Body of pancreas (tissue), 4 donors: ENCODE measurements around the gene NFS1. TPM values are rescaled to one million over a fixed set of nuclear protein-coding genes. Genes with fewer than 3 reads are reported as not detected.

Experiments used
- ATAC-seq: fragments of 150-250 bp; one replicate; pipeline ENCODE4 v1.9.1; 2016
- DNase-seq, 4 donors: peaks; one replicate each; pipeline ENCODE4 v3.0.0-alpha.2; 2019
- H3K27ac ChIP-seq, 4 donors: fragments of 200-600 bp; sonication (generic); 1 replicate in 3 of 4; 2 replicates in 1 of 4; pipeline versions ENCODE4 v1.5.1 to v1.6.1; 2016 to 2019; ENCODE audit warnings: mild to moderate bottlenecking in 1 of 4, mixed read lengths in 1 of 4, moderate library complexity in 1 of 4
- H3K27me3 ChIP-seq, 2 donors: fragments of 200-600 bp; sonication (generic); one replicate each; pipeline ENCODE4 v1.6.0; 2016; ENCODE audit warnings: mild to moderate bottlenecking in 1 of 2
- H3K36me3 ChIP-seq, 2 donors: fragments of 200-600 bp; sonication (generic); replicated peaks in 1 of 2; 2 replicates each; pipeline ENCODE4 v1.5.1; 2016; ENCODE audit warnings: low read depth in 2 of 2; ENCODE audit not compliant: insufficient read depth in 1 of 2
- H3K4me1 ChIP-seq: fragments of 200-600 bp; sonication (generic); one replicate; pipeline ENCODE4 v1.6.0; 2016
- H3K4me3 ChIP-seq, 2 donors: fragments of 200-600 bp; sonication (generic); 1 replicate in 1 of 2; 2 replicates in 1 of 2; pipeline ENCODE4 v1.5.1; 2016 to 2019
- H3K9me3 ChIP-seq, 3 donors: fragments of 200-600 bp; sonication (generic); 1 replicate in 2 of 3; 2 replicates in 1 of 3; pipeline ENCODE4 v1.5.1; 2016
- POLR2A ChIP-seq, 3 donors: fragments of 450-650 bp; IDR thresholded peaks; one replicate each; pipeline ENCODE4 v1.6.1; 2016; ENCODE audit warnings: antibody characterized with exemption in 3 of 3, mild to moderate bottlenecking in 2 of 3
- WGBS, 2 donors: methylation state at CpG; one replicate each; pipeline ENCODE4 v1.1.5; 2017; 5-methylcytosine and 5-hydroxymethylcytosine counted together
- intact Hi-C: fragments of 100-400 bp; cut with DNase I; formaldehyde crosslinking; loops from one replicate; pipeline ENCODE4 v1.15.1; 2023
- total RNA-seq, 2 donors: library from RNA; depleted of rRNA; stranded (reverse); fragments of >200 nt; gene quantifications; one replicate each; pipeline ENCODE4 v1.1.0, GENCODE V29; 2016
- TF ChIP-seq, protein P1 (sequence below), 7 experiments: fragments of 450-650 bp in 4 of 7; fragments of 200-600 bp in 3 of 7; sonication (generic) in 3 of 7; IDR thresholded peaks; one replicate each; pipeline ENCODE4 v1.5.1; 2016 to 2019; ENCODE audit warnings: antibody characterized with exemption in 7 of 7

NFS1 gene
- total RNA-seq, 2 donors from 2014 or later, result 15.8 to 22.1 TPM

DNA sequence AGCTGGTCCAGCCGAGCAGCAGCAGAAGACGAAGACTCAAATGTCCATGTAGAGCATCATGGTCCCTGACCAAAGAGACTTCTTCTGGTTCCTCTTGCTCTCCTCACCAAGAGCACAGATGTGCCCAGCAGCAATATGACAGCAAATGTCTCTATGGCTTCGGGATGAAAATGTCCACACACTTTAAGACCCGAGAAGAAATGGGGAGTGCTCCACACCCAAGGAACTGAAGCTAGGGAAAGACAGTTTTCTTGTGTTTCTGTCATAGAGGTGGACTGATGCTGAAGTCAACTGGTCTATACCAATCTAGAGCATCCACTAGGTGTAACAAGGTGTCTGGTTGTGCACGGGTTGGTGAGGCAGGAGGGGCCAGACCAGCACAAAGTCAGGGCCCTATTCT lies 29.9 kb downstream of the NFS1 start:
- Histone ChIP-seq H3K27ac (no peak overlapping the region), H3K4me1 (peaks cover 3% of the 10 kb centered on the region), H3K27me3 (no peaks in the 10 kb centered on the region), H3K36me3 (peaks cover 5 to 13% of the 10 kb centered on the region in 2 donors), H3K9me3 (no peaks in the 10 kb centered on the region), H3K4me3 (no peak overlapping the region)
- no peak for TF ChIP-seq POLR2A (IDR thresholded peaks at IDR 0.05)
- ATAC-seq, result no peak
- DNase-seq, result no peak
- intact Hi-C loops, result no loop called here
- WGBS, 2 donors, result 88 to 91% methylated on average over 5 of the region's 5 CpGs

DNA sequence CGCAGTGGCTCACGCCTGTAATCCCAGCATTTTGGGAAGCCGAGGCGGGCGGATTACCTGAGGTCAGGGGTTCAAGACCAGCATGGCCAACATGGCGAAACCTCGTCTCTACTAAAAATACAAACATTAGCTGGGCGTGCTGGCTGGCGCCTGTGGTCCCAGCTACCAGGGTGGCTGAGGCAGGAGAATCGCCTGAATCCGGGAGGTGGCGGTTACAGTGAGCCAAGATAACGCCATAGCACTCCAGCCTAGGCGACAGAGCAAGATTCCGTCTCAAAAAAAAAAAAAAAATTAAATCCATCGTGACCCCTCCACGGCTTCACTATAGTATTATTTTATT lies 33.2 kb downstream of the NFS1 start:
- 94 to 96% methylated on average over 17 of the region's 17 CpGs for WGBS, 2 donors
- H3K36me3 ChIP-seq, result peaks cover 0 to 3% of the 10 kb centered on the region in 2 donors
- intact Hi-C loops, result no loop called here
- no peaks in the 10 kb centered on the region for H3K27me3 ChIP-seq
- no peaks in the 10 kb centered on the region for H3K9me3 ChIP-seq
- no peak overlapping the region for H3K27ac ChIP-seq
- TF ChIP-seq POLR2A (IDR thresholded peaks at IDR 0.05), result no peak
- TF ChIP-seq, protein P1, sequence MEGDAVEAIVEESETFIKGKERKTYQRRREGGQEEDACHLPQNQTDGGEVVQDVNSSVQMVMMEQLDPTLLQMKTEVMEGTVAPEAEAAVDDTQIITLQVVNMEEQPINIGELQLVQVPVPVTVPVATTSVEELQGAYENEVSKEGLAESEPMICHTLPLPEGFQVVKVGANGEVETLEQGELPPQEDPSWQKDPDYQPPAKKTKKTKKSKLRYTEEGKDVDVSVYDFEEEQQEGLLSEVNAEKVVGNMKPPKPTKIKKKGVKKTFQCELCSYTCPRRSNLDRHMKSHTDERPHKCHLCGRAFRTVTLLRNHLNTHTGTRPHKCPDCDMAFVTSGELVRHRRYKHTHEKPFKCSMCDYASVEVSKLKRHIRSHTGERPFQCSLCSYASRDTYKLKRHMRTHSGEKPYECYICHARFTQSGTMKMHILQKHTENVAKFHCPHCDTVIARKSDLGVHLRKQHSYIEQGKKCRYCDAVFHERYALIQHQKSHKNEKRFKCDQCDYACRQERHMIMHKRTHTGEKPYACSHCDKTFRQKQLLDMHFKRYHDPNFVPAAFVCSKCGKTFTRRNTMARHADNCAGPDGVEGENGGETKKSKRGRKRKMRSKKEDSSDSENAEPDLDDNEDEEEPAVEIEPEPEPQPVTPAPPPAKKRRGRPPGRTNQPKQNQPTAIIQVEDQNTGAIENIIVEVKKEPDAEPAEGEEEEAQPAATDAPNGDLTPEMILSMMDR (IDR thresholded peaks at IDR 0.05), result no peak
- H3K4me1 ChIP-seq, result peaks cover 22% of the 10 kb centered on the region
- no peak for DNase-seq
- H3K4me3 ChIP-seq, result no peak overlapping the region
- ATAC-seq, result no peak

DNA sequence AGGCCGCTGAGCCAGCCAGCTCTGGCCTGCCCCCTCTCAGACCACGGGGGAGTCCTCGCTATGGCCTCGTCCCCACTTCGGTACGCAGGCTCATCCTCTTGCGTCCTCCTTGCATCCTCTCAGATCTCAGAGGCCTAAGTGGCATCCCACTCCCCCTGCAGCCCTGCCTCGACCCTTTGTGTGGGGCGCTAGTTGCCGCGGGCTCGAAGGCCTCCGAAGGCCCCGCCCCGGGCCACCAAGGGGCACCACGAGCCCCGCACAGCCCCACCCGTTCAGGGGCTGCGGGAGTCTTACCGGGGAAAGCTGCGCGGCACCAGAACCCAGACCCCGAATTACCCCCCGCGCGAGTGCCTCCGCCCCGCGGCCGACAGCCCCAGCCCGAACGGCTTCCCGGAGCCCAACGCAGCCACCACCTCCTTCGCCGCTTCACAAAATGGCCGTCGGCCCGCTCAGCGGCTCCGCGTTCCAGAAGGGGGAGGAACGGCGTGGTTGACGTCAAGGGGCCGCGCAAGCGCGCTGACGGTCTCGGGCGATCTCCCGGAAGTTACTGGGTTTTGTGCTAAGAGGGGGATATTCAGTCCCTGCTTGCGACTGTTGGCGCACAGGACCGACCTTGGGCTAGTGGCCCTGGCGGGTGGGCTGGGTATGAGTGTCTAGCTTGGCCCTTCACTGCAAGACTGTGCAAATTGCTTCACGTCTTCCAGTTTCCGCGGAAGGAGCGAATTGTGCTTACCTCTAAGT lies 34.5 kb downstream of the NFS1 start, which contains the start of the genes CPNE1 and RBM12:
Gene CPNE1, minus strand, starts transcription at position 435 of the 741 bp plus-strand sequence. CDS start 31,977 bp downstream, outside the sequence.
Gene RBM12, minus strand, starts transcription at position 435 of the 741 bp plus-strand sequence. CDS start 9,578 bp downstream, outside the sequence.
- Histone ChIP-seq H3K4me3 (peak within 1 kb of the TSS; percentile 39 to 45), H3K4me1 (peaks cover 35% of the 10 kb centered on the region), H3K27ac (peak within 1 kb of the TSS; percentile 93 to 96 (median 96)), H3K27me3 (no peaks in the 10 kb centered on the region), H3K9me3 (no peaks in the 10 kb centered on the region), H3K36me3 (no peaks in the 10 kb centered on the region)
- ATAC-seq, result peak; percentile 97
- intact Hi-C loops, result no loop called here
- peak; percentile 93 to 94 (median 94) for DNase-seq
- WGBS, 2 donors, result 0 to 1% methylated on average over 26 to 39 of the region's 61 CpGs
- TF ChIP-seq, protein P1 (IDR thresholded peaks at IDR 0.05), result peak in 3 of 7 experiments; percentile 3 to 26 (median 15)
- peak; percentile 86 to 96 (median 95) for TF ChIP-seq POLR2A (IDR thresholded peaks at IDR 0.05)

DNA sequence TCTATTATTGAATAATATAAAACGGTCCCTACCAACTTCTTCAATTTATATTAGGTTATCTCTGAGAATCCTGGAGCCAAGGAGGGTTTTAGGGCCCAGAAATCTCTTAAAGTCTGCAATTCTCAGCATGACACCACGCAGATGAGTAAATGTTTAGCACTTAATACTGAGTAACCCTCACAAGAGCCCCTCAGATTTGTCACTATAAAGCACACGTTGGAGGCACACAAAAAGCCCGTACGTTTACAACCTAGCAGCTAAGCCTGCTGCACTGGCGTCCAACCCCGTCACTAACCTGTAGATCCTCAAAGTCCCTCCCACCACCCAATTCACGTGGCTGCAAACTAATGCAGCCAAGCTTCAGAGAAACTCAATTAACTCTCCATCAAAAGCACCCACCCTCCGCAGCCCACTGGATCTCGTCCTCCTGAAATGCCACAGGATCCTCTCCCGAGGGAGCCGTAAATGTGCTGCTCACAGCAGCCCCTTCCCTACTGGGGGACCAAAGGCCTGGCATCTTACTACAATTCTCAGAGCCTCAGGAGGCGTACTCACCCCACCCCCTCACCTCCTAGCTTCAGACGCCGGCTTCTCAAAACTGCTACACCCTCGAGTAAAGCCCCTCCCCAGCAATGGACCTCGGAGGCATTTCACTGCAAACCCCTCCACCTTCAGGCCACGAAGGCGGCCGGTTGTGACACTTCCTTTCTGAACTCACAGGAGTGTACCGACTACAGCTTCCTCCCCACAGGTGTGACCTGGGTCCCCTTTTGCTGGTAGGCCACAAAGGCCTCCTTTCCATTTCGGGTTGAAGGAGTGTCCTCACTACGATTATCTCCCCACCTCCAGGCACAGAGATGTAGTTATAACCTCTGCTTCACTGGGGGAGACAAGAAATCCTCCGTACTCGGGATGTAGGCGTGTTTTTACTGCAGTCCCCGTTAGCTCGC lies 35.4 kb downstream of the NFS1 start:
- intact Hi-C loops, result no loop called here
- Histone ChIP-seq H3K4me1 (peaks cover 40% of the 10 kb centered on the region), H3K27ac (peak overlapping the region; percentile 93 to 96 (median 96)), H3K27me3 (no peaks in the 10 kb centered on the region), H3K9me3 (no peaks in the 10 kb centered on the region), H3K4me3 (peak overlapping the region; percentile 39 to 45), H3K36me3 (no peaks in the 10 kb centered on the region)
- TF ChIP-seq, protein P1 (IDR thresholded peaks at IDR 0.05), result no peak
- TF ChIP-seq POLR2A (IDR thresholded peaks at IDR 0.05), result no peak
- ATAC-seq (peak; percentile 11), DNase-seq (peak; percentile 38 to 63 (median 50))
- WGBS, 2 donors, result 0 to 1% methylated on average over 14 to 28 of the region's 28 CpGs

DNA sequence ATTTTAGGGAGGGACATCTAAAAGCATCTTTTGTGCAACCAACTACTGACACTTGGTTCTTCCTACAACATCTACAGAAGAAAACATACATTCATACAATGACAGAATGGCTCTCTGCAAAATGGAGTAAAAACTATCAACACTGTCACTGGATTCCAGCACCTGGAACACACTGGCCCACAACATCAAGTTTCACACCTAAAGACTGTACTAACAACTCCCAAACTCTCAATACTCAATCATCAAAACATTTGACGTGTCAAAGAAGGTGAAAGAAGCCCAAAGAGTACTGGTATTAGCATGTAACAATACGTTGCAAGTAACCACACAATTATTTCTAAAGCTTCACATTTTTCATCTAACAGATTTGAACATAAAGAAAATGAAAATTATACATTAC lies 36.6 kb downstream of the NFS1 start:
- Histone ChIP-seq H3K4me1 (peaks cover 49% of the 10 kb centered on the region), H3K4me3 (no peak overlapping the region), H3K27me3 (no peaks in the 10 kb centered on the region), H3K9me3 (no peaks in the 10 kb centered on the region), H3K36me3 (no peaks in the 10 kb centered on the region), H3K27ac (no peak overlapping the region)
- intact Hi-C loops, result no loop called here
- no peak for TF ChIP-seq POLR2A (IDR thresholded peaks at IDR 0.05)
- TF ChIP-seq, protein P1 (IDR thresholded peaks at IDR 0.05), result no peak
- ATAC-seq (no peak), DNase-seq (no peak)
- whole genome bisulfite sequencing, 2 donors, result 5 to 14% methylated on average over 2 of the region's 2 CpGs
